Keratinocyte (primary cell): ENCODE measurements around the gene SAMD4A. TPM values are rescaled to one million over a fixed set of nuclear protein-coding genes. Genes with fewer than 3 reads are reported as not detected.

ENCODE experiments used
- DNase-seq: peaks from one replicate; pipeline ENCODE4 v3.0.0-alpha.2; 2011; ENCODE audit warnings: low read depth, missing footprints, low spot score
- FAIRE-seq: peaks from 2 replicates; lab custom pipeline; 2011; peaks lifted over from hg19 to GRCh38; lab: Jason Lieb, UNC
- H2AFZ ChIP-seq: 2 replicates; pipeline ENCODE4 v1.6.0; 2012; ENCODE audit warnings: low read length, control low read depth, inconsistent platforms; ENCODE audit not compliant: control insufficient read depth
- H3K27ac ChIP-seq: 2 replicates; pipeline ENCODE4 v1.5.1; 2011; ENCODE audit warnings: low read length; ENCODE audit not compliant: control insufficient read depth, insufficient read depth
- H3K27me3 ChIP-seq: 3 replicates; pipeline ENCODE4 v1.6.0; 2011; ENCODE audit warnings: low read length; ENCODE audit not compliant: control insufficient read depth, insufficient read depth; ENCODE audit errors: extremely low read depth
- H3K36me3 ChIP-seq, 2 experiments: 2 replicates in 1 of 2; 3 replicates in 1 of 2; pipeline ENCODE4 v1.5.1; 2011; ENCODE audit warnings: low read length in 2 of 2, mild to moderate bottlenecking in 1 of 2; ENCODE audit not compliant: control insufficient read depth in 2 of 2, insufficient read depth in 2 of 2; ENCODE audit errors: extremely low read depth in 1 of 2
- H3K4me1 ChIP-seq: 3 replicates; pipeline ENCODE4 v1.5.1; 2011; ENCODE audit warnings: low read length; ENCODE audit not compliant: control insufficient read depth, insufficient read depth; ENCODE audit errors: extremely low read depth
- H3K4me2 ChIP-seq: 3 replicates; pipeline ENCODE4 v1.6.0; 2011; ENCODE audit warnings: low read depth, low read length; ENCODE audit not compliant: control insufficient read depth, insufficient read depth; ENCODE audit errors: extremely low read depth
- H3K4me3 ChIP-seq, 3 experiments: fragments of 200-600 bp in 1 of 3; sonication (generic) in 1 of 3; 2 replicates in 2 of 3; 3 replicates in 1 of 3; pipeline ENCODE4 v1.5.1; 2011 to 2016; ENCODE audit warnings: low read length in 3 of 3, mild to moderate bottlenecking in 3 of 3, control low read depth in 2 of 3, inconsistent platforms in 1 of 3, low read depth in 1 of 3, mixed read lengths in 1 of 3, mixed run types in 1 of 3, moderate library complexity in 1 of 3; ENCODE audit not compliant: control insufficient read depth in 2 of 3, insufficient read depth in 2 of 3; ENCODE audit errors: extremely low read depth in 1 of 3
- H3K79me2 ChIP-seq: 2 replicates; pipeline ENCODE4 v1.6.0; 2012; ENCODE audit warnings: low read length; ENCODE audit not compliant: control insufficient read depth, insufficient read depth
- H3K9ac ChIP-seq: 3 replicates; pipeline ENCODE4 v1.6.0; 2011; ENCODE audit warnings: low read length; ENCODE audit not compliant: control insufficient read depth, insufficient read depth; ENCODE audit errors: extremely low read depth
- H3K9me1 ChIP-seq: 3 replicates; pipeline ENCODE4 v1.6.0; 2011; ENCODE audit warnings: low read length; ENCODE audit not compliant: control insufficient read depth, insufficient read depth; ENCODE audit errors: extremely low read depth
- H3K9me3 ChIP-seq: 2 replicates; pipeline ENCODE4 v1.5.1; 2012; ENCODE audit warnings: low read depth, low read length; ENCODE audit not compliant: control insufficient read depth
- H4K20me1 ChIP-seq: 3 replicates; pipeline ENCODE4 v1.6.0; 2011; ENCODE audit warnings: low read length; ENCODE audit not compliant: control insufficient read depth, insufficient read depth; ENCODE audit errors: extremely low read depth
- EZH2 ChIP-seq: IDR thresholded peaks from one replicate; pipeline ENCODE4 v1.6.1; 2012; ENCODE audit warnings: inconsistent platforms, mild to moderate bottlenecking, low read length, moderate library complexity
- dilution Hi-C: fragments of 300-500 bp; cut with MboI; formaldehyde crosslinking; loops from one replicate; pipeline ENCODE4 v1.7.0; 2020; ENCODE audit warnings: low sequenced_read_pairs; ENCODE audit not compliant: extremely low pct_ligation_motif_present
- polyA plus RNA-seq, 5 experiments: library from polyadenylated mRNA; depleted of rRNA in 3 of 5; stranded (reverse) in 3 of 5; stranded (forward) in 1 of 5; unstranded in 1 of 5; fragments of >200 nt; gene quantifications; 1 replicate in 1 of 5; 2 replicates in 3 of 5; 3 replicates in 1 of 5; pipeline versions ENCODE4 v1.2.1 to v1.2.3, GENCODE V29; 2011 to 2012; ENCODE audit warnings: missing spikeins in 2 of 5, low read depth in 1 of 5, low replicate concordance in 1 of 5
- TF ChIP-seq, protein P1 (sequence below), 3 experiments: IDR thresholded peaks in 1 of 3; conservative IDR thresholded peaks in 1 of 3; optimal IDR thresholded peaks in 1 of 3; 2 replicates in 2 of 3; 3 replicates in 1 of 3; pipeline versions ENCODE3 to v1.5.1; 2011; ENCODE audit warnings: low read length in 3 of 3, mild to moderate bottlenecking in 3 of 3, moderate library complexity in 2 of 3, control low read depth in 1 of 3, inconsistent platforms in 1 of 3; ENCODE audit not compliant: insufficient read depth in 2 of 3; ENCODE audit errors: extremely low read depth in 1 of 3

The SAMD4A gene
- polyA plus RNA-seq, 1 donor (not counting 4 experiments of a cell fraction or from before 2014, with no cell fraction given), result 16.2 TPM

DNA sequence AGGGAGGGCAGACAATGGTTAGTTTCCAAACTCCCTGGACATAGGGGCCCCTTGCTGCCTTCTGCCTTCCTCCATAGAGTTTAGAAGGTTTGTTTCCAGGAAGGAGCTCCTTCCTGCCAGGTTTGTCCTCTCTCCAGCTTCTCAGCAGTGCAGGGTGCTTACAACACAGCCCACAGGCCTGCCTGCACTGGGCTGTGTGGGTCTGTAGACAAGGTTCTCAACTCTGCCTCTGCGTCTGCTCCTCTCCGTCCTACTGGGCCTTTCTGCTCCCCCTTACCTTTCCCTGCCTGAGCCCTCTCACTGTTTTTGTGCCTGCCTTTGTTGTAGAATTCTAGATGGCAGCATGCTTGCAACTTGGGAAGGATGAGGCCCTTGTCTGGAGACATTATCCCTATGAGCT, 124.0 kb downstream of the SAMD4A start:
- Histone ChIP-seq H3K4me2 (no peak overlapping the region), H3K27me3 (no peaks in the 10 kb centered on the region), H3K79me2 (peaks cover 30% of the 10 kb centered on the region), H3K27ac (no peak overlapping the region), H3K4me1 (peaks cover 7% of the 10 kb centered on the region), H3K36me3 (no peaks in the 10 kb centered on the region), H2AFZ (no peak overlapping the region), H3K9me1 (no peaks in the 10 kb centered on the region), H3K4me3 (no peak overlapping the region), H4K20me1 (no peaks in the 10 kb centered on the region), H3K9me3 (no peaks in the 10 kb centered on the region), H3K9ac (no peak overlapping the region)
- dilution Hi-C loops, result no loop called here
- TF ChIP-seq EZH2, result no peak
- TF ChIP-seq, protein P1, sequence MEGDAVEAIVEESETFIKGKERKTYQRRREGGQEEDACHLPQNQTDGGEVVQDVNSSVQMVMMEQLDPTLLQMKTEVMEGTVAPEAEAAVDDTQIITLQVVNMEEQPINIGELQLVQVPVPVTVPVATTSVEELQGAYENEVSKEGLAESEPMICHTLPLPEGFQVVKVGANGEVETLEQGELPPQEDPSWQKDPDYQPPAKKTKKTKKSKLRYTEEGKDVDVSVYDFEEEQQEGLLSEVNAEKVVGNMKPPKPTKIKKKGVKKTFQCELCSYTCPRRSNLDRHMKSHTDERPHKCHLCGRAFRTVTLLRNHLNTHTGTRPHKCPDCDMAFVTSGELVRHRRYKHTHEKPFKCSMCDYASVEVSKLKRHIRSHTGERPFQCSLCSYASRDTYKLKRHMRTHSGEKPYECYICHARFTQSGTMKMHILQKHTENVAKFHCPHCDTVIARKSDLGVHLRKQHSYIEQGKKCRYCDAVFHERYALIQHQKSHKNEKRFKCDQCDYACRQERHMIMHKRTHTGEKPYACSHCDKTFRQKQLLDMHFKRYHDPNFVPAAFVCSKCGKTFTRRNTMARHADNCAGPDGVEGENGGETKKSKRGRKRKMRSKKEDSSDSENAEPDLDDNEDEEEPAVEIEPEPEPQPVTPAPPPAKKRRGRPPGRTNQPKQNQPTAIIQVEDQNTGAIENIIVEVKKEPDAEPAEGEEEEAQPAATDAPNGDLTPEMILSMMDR (optimal IDR thresholded peaks at IDR 0.05 in 1 of 3, IDR thresholded peaks at IDR 0.05 in 1 of 3, conservative IDR thresholded peaks at IDR 0.05 in 1 of 3; ENCODE audit: extremely low read depth in 1 of 3, insufficient read depth in 2 of 3, low read length in 3 of 3), result no peak
- FAIRE-seq (no peak), DNase-seq (no peak)

DNA sequence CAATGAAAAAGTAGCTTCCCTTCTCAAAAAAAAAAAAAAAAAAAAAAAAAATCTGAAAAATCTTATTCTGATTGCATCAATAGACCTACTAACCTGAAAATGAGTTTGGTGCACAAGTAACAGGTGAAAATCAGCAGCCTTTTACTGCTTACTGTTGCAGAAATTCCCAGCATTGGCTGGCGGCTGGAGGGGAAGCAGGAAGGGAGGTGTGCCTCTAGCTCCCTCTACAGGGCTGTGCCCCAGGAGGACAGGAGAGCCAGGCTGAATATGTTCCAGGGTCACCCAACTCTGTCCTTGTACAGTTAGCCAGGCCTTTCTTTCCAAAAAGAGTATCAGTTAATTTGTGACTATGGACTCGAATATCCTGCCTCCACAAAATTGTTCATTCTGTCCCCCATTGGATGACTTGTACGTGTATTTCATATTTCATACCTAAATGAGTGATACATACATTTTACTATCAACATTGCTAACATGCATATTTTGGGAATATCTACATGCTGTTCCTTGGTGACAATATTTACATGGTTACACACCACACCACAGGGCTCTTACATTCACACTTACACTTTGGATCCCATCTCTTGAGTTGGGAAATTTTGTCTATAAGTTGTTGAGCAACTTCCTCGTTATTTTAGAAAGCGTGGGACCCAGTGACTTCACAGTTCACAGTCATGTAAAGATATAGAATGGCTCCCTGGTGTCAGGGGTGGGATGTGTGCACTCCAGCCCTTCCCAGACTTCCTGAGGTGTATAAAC, 124.8 kb downstream of the SAMD4A start:
- no peaks in the 10 kb centered on the region for H3K9me3 ChIP-seq
- no peaks in the 10 kb centered on the region for H4K20me1 ChIP-seq
- peaks cover 25% of the 10 kb centered on the region for H3K79me2 ChIP-seq
- H3K9ac ChIP-seq, result no peak overlapping the region
- no peak overlapping the region for H3K4me2 ChIP-seq
- no peaks in the 10 kb centered on the region for H3K36me3 ChIP-seq
- no peak overlapping the region for H2AFZ ChIP-seq
- dilution Hi-C loops, result no loop called here
- H3K27ac ChIP-seq, result no peak overlapping the region
- DNase-seq, result no peak
- H3K4me1 ChIP-seq, result peaks cover 14% of the 10 kb centered on the region
- no peaks in the 10 kb centered on the region for H3K9me1 ChIP-seq
- TF ChIP-seq EZH2, result no peak
- TF ChIP-seq, protein P1 (optimal IDR thresholded peaks at IDR 0.05 in 1 of 3, IDR thresholded peaks at IDR 0.05 in 1 of 3, conservative IDR thresholded peaks at IDR 0.05 in 1 of 3; ENCODE audit: extremely low read depth in 1 of 3, insufficient read depth in 2 of 3, low read length in 3 of 3), result peak; percentile 88 to 97 (median 97)
- no peak for FAIRE-seq
- H3K4me3 ChIP-seq, result no peak overlapping the region
- no peaks in the 10 kb centered on the region for H3K27me3 ChIP-seq
